Smooth muscle cell (in vitro differentiated cells): ENCODE data around the gene ANP32A. TPM values are rescaled to one million over a fixed set of nuclear protein-coding genes. Genes with fewer than 3 reads are reported as not detected.

Experiments
- DNase-seq: peaks from one replicate; lab custom pipeline; 2025; ENCODE audit not compliant: unreplicated experiment; lab: John Stamatoyannopoulos, UW
- H2AFZ ChIP-seq: fragments of 200-600 bp; sonication (generic); 2 replicates; pipeline ENCODE4 v1.6.0; 2016; ENCODE audit warnings: antibody characterized with exemption, low read depth, mild to moderate bottlenecking
- H3F3A ChIP-seq: fragments of 200-600 bp; sonication (generic); 2 replicates; pipeline ENCODE4 v1.6.0; 2017; ENCODE audit warnings: antibody characterized with exemption, low read depth
- H3K27ac ChIP-seq: fragments of 200-600 bp; sonication (generic); 2 replicates; pipeline ENCODE4 v1.5.1; 2016; ENCODE audit warnings: low read depth, mild to moderate bottlenecking
- H3K27me3 ChIP-seq: fragments of 200-600 bp; sonication (generic); 2 replicates; pipeline ENCODE4 v1.6.1; 2016; ENCODE audit warnings: low read depth, mild to moderate bottlenecking
- H3K36me3 ChIP-seq: fragments of 200-600 bp; sonication (generic); 2 replicates; pipeline ENCODE4 v1.5.1; 2016; ENCODE audit warnings: low read depth
- H3K4me1 ChIP-seq: fragments of 200-600 bp; sonication (generic); 2 replicates; pipeline ENCODE4 v1.5.1; 2016; ENCODE audit warnings: low read depth
- H3K4me2 ChIP-seq: fragments of 200-600 bp; sonication (generic); 2 replicates; pipeline ENCODE4 v1.6.0; 2016; ENCODE audit warnings: mild to moderate bottlenecking
- H3K4me3 ChIP-seq: fragments of 200-600 bp; sonication (generic); 2 replicates; pipeline ENCODE4 v1.5.1; 2016; ENCODE audit warnings: mild to moderate bottlenecking
- H3K79me2 ChIP-seq: fragments of 200-600 bp; sonication (generic); 2 replicates; pipeline ENCODE4 v1.6.0; 2016; ENCODE audit warnings: low read depth, mild to moderate bottlenecking
- H3K9ac ChIP-seq: fragments of 200-600 bp; sonication (generic); 2 replicates; pipeline ENCODE4 v1.6.0; 2016; ENCODE audit warnings: low read depth
- H3K9me3 ChIP-seq: fragments of 200-600 bp; sonication (generic); replicated peaks from 2 replicates; pipeline ENCODE4 v1.5.1; 2016; ENCODE audit warnings: low read depth
- H4K20me1 ChIP-seq: fragments of 200-600 bp; sonication (generic); 2 replicates; pipeline ENCODE4 v1.6.0; 2016; ENCODE audit warnings: low read depth
- WGBS: methylation state at CpG from one replicate; pipeline ENCODE4 v1.1.7; 2016; ENCODE audit warnings: low lambda C conversion rate; 5-methylcytosine and 5-hydroxymethylcytosine counted together
- polyA plus RNA-seq: library from polyadenylated mRNA; unstranded; fragments of >200 nt; fragmentation: Nextera tagmentation; extraction: Ambion mirVana; gene quantifications from 2 replicates; pipeline ENCODE4 v1.2.1, GENCODE V29; 2016
- total RNA-seq: library from RNA; depleted of rRNA; stranded (reverse); fragments of >200 nt; gene quantifications from 2 replicates; pipeline ENCODE4 v1.2.3, GENCODE V29; 2014
- TF ChIP-seq, protein P1 (sequence below): fragments of 200-600 bp; sonication (generic); IDR thresholded peaks from 2 replicates; pipeline ENCODE4 v1.5.1; 2017; ENCODE audit warnings: borderline replicate concordance, mild to moderate bottlenecking, antibody characterized with exemption; ENCODE audit not compliant: insufficient read depth, poor library complexity, severe bottlenecking

The ANP32A gene
- total and polyA plus RNA-seq, 2 experiments from 2014 or later: 63.1 to 93.7 TPM

DNA sequence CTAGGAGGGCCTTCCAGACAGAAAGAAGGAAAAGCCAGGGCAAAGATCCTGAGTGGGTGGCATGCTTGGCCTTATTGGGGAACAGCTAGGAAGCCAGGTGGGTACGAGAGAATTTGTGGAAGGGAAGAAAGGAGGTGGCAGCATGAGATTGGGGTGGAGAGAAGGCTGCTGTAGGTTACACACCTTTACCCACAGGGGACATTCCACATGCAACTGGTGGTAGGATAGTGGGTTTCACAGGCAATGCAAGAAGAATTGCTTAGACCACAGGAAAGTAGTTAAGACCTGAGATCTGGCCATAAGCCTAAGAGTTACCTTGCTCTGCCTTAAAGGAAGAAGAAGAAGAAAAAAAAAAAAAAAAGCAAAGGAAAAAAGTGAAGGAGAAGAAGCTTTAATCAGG is 19.8 kb downstream of the ANP32A start:
- Histone ChIP-seq H3K9ac (no peak overlapping the region), H3K79me2 (peaks cover 96% of the 10 kb centered on the region), H3K4me3 (no peak overlapping the region), H4K20me1 (peaks cover 100% of the 10 kb centered on the region), H3K27ac (no peak overlapping the region), H2AFZ (no peak overlapping the region), H3K4me2 (no peak overlapping the region), H3K4me1 (peaks cover 18% of the 10 kb centered on the region), H3K27me3 (no peaks in the 10 kb centered on the region), H3K9me3 (no peaks in the 10 kb centered on the region), H3F3A (peaks cover 13% of the 10 kb centered on the region), H3K36me3 (no peaks in the 10 kb centered on the region)
- no peak for DNase-seq
- whole genome bisulfite sequencing: 93% methylated on average over 1 of the region's 1 CpG
- TF ChIP-seq, protein P1, sequence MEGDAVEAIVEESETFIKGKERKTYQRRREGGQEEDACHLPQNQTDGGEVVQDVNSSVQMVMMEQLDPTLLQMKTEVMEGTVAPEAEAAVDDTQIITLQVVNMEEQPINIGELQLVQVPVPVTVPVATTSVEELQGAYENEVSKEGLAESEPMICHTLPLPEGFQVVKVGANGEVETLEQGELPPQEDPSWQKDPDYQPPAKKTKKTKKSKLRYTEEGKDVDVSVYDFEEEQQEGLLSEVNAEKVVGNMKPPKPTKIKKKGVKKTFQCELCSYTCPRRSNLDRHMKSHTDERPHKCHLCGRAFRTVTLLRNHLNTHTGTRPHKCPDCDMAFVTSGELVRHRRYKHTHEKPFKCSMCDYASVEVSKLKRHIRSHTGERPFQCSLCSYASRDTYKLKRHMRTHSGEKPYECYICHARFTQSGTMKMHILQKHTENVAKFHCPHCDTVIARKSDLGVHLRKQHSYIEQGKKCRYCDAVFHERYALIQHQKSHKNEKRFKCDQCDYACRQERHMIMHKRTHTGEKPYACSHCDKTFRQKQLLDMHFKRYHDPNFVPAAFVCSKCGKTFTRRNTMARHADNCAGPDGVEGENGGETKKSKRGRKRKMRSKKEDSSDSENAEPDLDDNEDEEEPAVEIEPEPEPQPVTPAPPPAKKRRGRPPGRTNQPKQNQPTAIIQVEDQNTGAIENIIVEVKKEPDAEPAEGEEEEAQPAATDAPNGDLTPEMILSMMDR: no peak

DNA sequence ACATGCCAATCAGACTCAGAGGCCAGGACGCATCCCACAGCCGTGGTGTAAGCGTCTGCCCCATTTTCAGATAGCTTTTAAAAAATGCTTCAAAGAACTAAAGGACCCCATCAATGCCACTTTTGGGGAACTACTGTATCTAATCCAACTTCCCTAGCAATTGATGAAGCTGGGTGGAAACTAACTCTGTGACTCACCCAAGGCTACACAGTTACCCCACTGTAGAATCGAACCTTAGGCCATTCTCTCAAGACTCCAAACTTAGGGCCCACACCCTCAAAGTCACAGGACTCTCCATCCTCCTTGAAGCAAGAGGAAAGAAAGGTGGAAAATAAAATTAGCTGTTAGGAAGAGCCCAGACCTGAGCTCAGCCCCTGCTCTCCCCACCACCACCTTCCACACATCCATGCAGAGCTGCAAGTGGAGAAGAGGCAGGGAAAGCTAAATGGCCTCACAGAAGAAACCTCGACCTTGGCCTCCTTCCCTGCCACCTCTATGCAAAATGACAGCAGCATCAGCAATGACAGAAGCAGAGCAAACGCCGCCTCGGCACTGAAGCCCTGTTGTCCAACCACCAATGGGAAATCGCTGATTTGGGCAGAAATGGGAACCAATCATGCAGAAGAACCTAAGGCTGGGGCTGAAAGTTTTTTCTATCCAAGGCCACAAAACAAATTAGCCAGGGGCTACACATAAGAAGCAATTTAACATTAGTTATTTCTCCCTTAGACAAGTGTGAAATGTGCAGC is 22.2 kb downstream of the ANP32A start:
- H3K79me2 ChIP-seq: peaks cover 90% of the 10 kb centered on the region
- TF ChIP-seq, protein P1: no peak
- DNase-seq: no peak
- no peak overlapping the region for H3K9ac ChIP-seq
- no peak overlapping the region for H2AFZ ChIP-seq
- peaks cover 100% of the 10 kb centered on the region for H4K20me1 ChIP-seq
- peaks cover 13% of the 10 kb centered on the region for H3F3A ChIP-seq
- no peak overlapping the region for H3K4me3 ChIP-seq
- H3K4me1 ChIP-seq: peaks cover 27% of the 10 kb centered on the region
- WGBS: 82% methylated on average over 9 of the region's 9 CpGs
- no peaks in the 10 kb centered on the region for H3K9me3 ChIP-seq
- peak overlapping the region; percentile 48 for H3K4me2 ChIP-seq
- no peaks in the 10 kb centered on the region for H3K36me3 ChIP-seq
- H3K27me3 ChIP-seq: no peaks in the 10 kb centered on the region
- no peak overlapping the region for H3K27ac ChIP-seq

DNA sequence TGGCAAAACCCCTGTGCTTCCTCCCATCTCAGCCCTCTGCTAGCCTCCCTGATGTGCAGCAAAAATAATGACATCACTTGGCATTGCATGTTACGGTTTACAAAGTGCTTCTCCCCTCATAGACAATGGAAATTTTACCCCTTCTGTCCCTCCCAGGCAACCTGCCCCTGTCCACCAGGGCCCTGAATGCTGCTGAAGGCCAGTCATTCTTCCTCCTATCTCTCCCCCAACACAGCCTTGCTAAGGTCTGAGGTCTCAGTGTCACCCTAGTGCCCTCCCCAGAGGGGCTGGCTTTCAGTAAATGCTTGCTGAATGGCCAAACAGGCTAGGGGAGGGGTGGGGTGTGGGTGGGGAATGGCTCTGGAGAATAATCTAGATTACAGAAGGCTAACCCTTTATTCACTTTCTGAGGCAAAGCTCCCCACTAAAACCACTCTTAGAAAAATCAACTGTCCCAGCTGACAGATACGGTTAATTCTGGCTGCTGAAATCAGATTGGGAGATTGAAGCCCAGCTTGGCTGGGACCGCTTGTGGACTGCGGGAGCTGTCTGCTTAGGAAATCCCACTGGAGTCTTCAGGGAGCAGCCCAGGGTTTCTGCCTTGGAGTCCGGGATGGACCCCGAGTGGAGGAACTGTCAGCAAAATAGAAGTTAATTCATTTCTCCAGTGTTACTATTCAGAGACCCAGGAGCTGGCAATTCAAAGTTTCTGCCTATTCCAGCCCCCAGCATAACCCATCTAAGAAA is 22.9 kb downstream of the ANP32A start:
- H3K4me3 ChIP-seq: no peak overlapping the region
- H4K20me1 ChIP-seq: peaks cover 100% of the 10 kb centered on the region

More for the DNA sequence above, 22.9 kb downstream of the ANP32A start:
- Histone ChIP-seq H3K79me2 (peaks cover 90% of the 10 kb centered on the region), H3K36me3 (no peaks in the 10 kb centered on the region), H3F3A (peaks cover 13% of the 10 kb centered on the region), H3K27me3 (no peaks in the 10 kb centered on the region), H3K9me3 (no peaks in the 10 kb centered on the region), H3K4me1 (peaks cover 27% of the 10 kb centered on the region), H3K27ac (no peak overlapping the region), H2AFZ (no peak overlapping the region), H3K4me2 (peak overlapping the region; percentile 48), H3K9ac (no peak overlapping the region)
- TF ChIP-seq, protein P1: no peak
- WGBS: 42% methylated on average over 6 of the region's 6 CpGs
- DNase-seq: no peak
